GM12878 (cell line): ENCODE results near the gene SLIT1. TPM values are rescaled to one million over a fixed set of nuclear protein-coding genes. Genes with fewer than 3 reads are reported as not detected.

ENCODE experiments used
- ATAC-seq: fragments of 200-7000 bp; cut with Tn5 transposase; 3 replicates; pipeline ENCODE4 v1.9.1; 2020; ENCODE audit warnings: mild to moderate bottlenecking, moderate library complexity
- BruUV-seq: library from RNA; stranded (reverse); fragments of 400-500 nt; replicated peaks from 2 replicates; lab custom pipeline; 2021; lab: Mats Ljungman, UMichigan
- CTCF ChIA-PET: fragments of 300-600 bp; sonication (Branson Sonifier 250); formaldehyde crosslinking; extraction: SDS; loops from one replicate; lab custom pipeline; 2021; ENCODE audit warnings: inconsistent platforms; lab: Yijun Ruan, JAX
- POLR2A ChIA-PET: fragments of 350-600 bp; formaldehyde crosslinking; extraction: SDS; loops from one replicate; lab custom pipeline; 2021; ENCODE audit warnings: inconsistent platforms; lab: Charles Lee
- RAD21 ChIA-PET: fragments of 300-600 bp; sonication (Branson Sonifier 250); formaldehyde crosslinking; loops from one replicate; lab custom pipeline; 2023; ENCODE audit warnings: antibody characterized with exemption; ENCODE audit not compliant: unreplicated experiment; lab: Charles Lee
- SMC1A ChIA-PET: fragments of 300-600 bp; sonication (Branson Sonifier 250); formaldehyde crosslinking; loops from one replicate; lab custom pipeline; 2023; ENCODE audit not compliant: unreplicated experiment, uncharacterized antibody; lab: Charles Lee
- DNase-seq: peaks from one replicate; pipeline ENCODE4 v3.0.0-alpha.2; 2011; ENCODE audit warnings: low read depth, low spot score
- FAIRE-seq: peaks from 3 replicates; lab custom pipeline; 2011; peaks lifted over from hg19 to GRCh38; lab: Jason Lieb, UNC
- H2AFZ ChIP-seq: 2 replicates; pipeline ENCODE4 v1.6.0; 2011; ENCODE audit warnings: low read depth, low read length, control low read depth; ENCODE audit not compliant: control insufficient read depth
- H3K27ac ChIP-seq: 2 replicates; pipeline ENCODE4 v1.5.1; 2011; ENCODE audit warnings: control low read depth; ENCODE audit not compliant: control insufficient read depth, insufficient read depth
- H3K27me3 ChIP-seq, 2 experiments: replicated peaks in 1 of 2; 2 replicates each; pipeline versions ENCODE4 v1.6.0 to v1.6.1; 2011; ENCODE audit warnings: low read length in 1 of 2; ENCODE audit not compliant: control insufficient read depth in 2 of 2, insufficient read depth in 2 of 2
- H3K36me3 ChIP-seq, 2 experiments: 2 replicates each; pipeline ENCODE4 v1.5.1; 2011; ENCODE audit warnings: low read length in 1 of 2; ENCODE audit not compliant: control insufficient read depth in 2 of 2, insufficient read depth in 2 of 2
- H3K4me1 ChIP-seq: 2 replicates; pipeline ENCODE4 v1.6.1; 2011; ENCODE audit warnings: mild to moderate bottlenecking, low read length, moderate library complexity, mixed read lengths; ENCODE audit not compliant: control insufficient read depth, insufficient read depth
- H3K4me2 ChIP-seq: 2 replicates; pipeline ENCODE4 v1.6.0; 2011; ENCODE audit warnings: control low read depth; ENCODE audit not compliant: control insufficient read depth, insufficient read depth
- H3K4me3 ChIP-seq: fragments of 200-600 bp; sonication (generic); 2 replicates; pipeline ENCODE4 v1.5.1; 2016
- H3K79me2 ChIP-seq: 2 replicates; pipeline ENCODE4 v1.6.0; 2011; ENCODE audit warnings: low read length; ENCODE audit not compliant: control insufficient read depth, insufficient read depth
- H3K9ac ChIP-seq: 2 replicates; pipeline ENCODE4 v1.8.0; 2011; ENCODE audit warnings: low read length, control low read depth, mixed read lengths; ENCODE audit not compliant: control insufficient read depth, insufficient read depth
- H3K9me3 ChIP-seq: replicated peaks from 3 replicates; pipeline ENCODE4 v1.5.1; 2011; ENCODE audit warnings: mild to moderate bottlenecking, low read length; ENCODE audit not compliant: control insufficient read depth, insufficient read depth
- H4K20me1 ChIP-seq: 2 replicates; pipeline ENCODE4 v1.6.0; 2011; ENCODE audit not compliant: control insufficient read depth, insufficient read depth
- FOS ChIP-seq: IDR thresholded peaks from 3 replicates; pipeline ENCODE4 v1.6.1; 2011; ENCODE audit warnings: borderline replicate concordance; ENCODE audit not compliant: insufficient read length; ENCODE audit errors: extremely low read depth
- MEF2B ChIP-seq: fragments of 450-650 bp; IDR thresholded peaks from 2 replicates; pipeline ENCODE4 v1.6.1; 2018; ENCODE audit warnings: mild to moderate bottlenecking, moderate library complexity; ENCODE audit not compliant: partially characterized antibody, poor library complexity, severe bottlenecking
- MXI1 ChIP-seq: fragments of 150-350 bp; IDR thresholded peaks from 2 replicates; pipeline ENCODE4 v1.6.1; 2011; ENCODE audit warnings: low read depth, mild to moderate bottlenecking, inconsistent platforms, low read length, improper control_type of control experiment
- RAD21 ChIP-seq: IDR thresholded peaks from 2 replicates; pipeline ENCODE4 v1.6.1; 2011; ENCODE audit warnings: mild to moderate bottlenecking, low read depth, low read length, moderate library complexity; ENCODE audit not compliant: insufficient read depth
- RBBP5 ChIP-seq: fragments of 200-600 bp; sonication (generic); conservative IDR thresholded peaks from 2 replicates; pipeline ENCODE4 v1.6.1; 2016
- RUNX3 ChIP-seq: IDR thresholded peaks from 2 replicates; pipeline ENCODE4 v1.6.1; 2012; ENCODE audit warnings: low read length, inconsistent platforms
- SIX5 ChIP-seq: IDR thresholded peaks from 2 replicates; pipeline ENCODE4 v1.6.1; 2011; ENCODE audit warnings: mild to moderate bottlenecking, low read depth, low read length, moderate library complexity; ENCODE audit not compliant: severe bottlenecking
- TARDBP ChIP-seq: IDR thresholded peaks from 2 replicates; pipeline ENCODE4 v1.6.1; 2016; ENCODE audit warnings: borderline replicate concordance
- YY1 ChIP-seq: IDR thresholded peaks from 2 replicates; pipeline ENCODE4 v1.6.1; 2011; ENCODE audit warnings: low read depth, mild to moderate bottlenecking, low read length
- ZBTB40 ChIP-seq: fragments of 450-650 bp; IDR thresholded peaks from 2 replicates; pipeline ENCODE4 v1.6.1; 2016; ENCODE audit warnings: mild to moderate bottlenecking, moderate library complexity, borderline replicate concordance
- WGBS: methylation state at CpG from one replicate; pipeline ENCODE4 v1.1.6; 2016; ENCODE audit warnings: low lambda C conversion rate; ENCODE audit not compliant: insufficient replicate concordance, insufficient coverage; ENCODE audit errors: missing lambda C conversion rate; 5-methylcytosine and 5-hydroxymethylcytosine counted together
- in situ Hi-C: fragments of 300-500 bp; cut with MboI; formaldehyde crosslinking; loops from 9 replicates; pipeline ENCODE4 v1.14.3; 2018; ENCODE audit warnings: mixed read lengths
- intact Hi-C: fragments of 100-400 bp; cut with micrococcal nuclease; formaldehyde crosslinking; loops from one replicate; pipeline ENCODE4 v1.14.2; 2022; ENCODE audit not compliant: unreplicated experiment
- polyA plus RNA-seq, 11 experiments: library from polyadenylated mRNA; depleted of rRNA in 4 of 11; unstranded in 6 of 11; stranded (reverse) in 5 of 11; fragments of >200 nt; fragmentation: Nextera tagmentation in 4 of 11; fragmentation: Illumina TruSeq in 1 of 11; extraction: Ambion mirVana in 4 of 11; extraction: Trizol in 1 of 11; gene quantifications; 1 replicate in 1 of 11; 2 replicates in 10 of 11; pipeline versions ENCODE4 v1.2.1 to v1.2.3, GENCODE V29; 2011 to 2016; ENCODE audit warnings: inconsistent platforms in 2 of 11, missing spikeins in 2 of 11, low read depth in 1 of 11
- total RNA-seq, 4 experiments: library from RNA; depleted of rRNA in 3 of 4; stranded (reverse); fragments of >200 nt in 3 of 4; fragmentation: Illumina TruSeq in 1 of 4; extraction: Trizol in 1 of 4; gene quantifications; 2 replicates each; pipeline versions ENCODE4 v1.2.1 to v1.2.3, GENCODE V29; 2013 to 2021

The SLIT1 gene
- total and polyA plus RNA-seq, 10 of the 15 experiments (the other 5 are each of a cell fraction or from before 2014, with no cell fraction given) = 0.04 to 0.19 (median 0.06) TPM; not detected in 4

GRCh38 chr10:97031459-97031858 lies 154.3 kb downstream of the SLIT1 start:
- 62% methylated on average over 11 of the region's 11 CpGs for WGBS
- POLR2A ChIA-PET = no interaction called here
- BruUV-seq = no TSS peak
- RAD21 ChIA-PET = interaction anchor here (1.8 kb wide), 1 partner anchor 8 kb away, joined by 7 read pairs; no protein-coding TSS in a partner anchor
- H3K27ac ChIP-seq = no peak overlapping the region
- H3K9ac ChIP-seq = no peak overlapping the region
- SMC1A ChIA-PET = interaction anchor here (1.5 kb wide), 1 partner anchor 7 kb away, joined by 5 read pairs; no protein-coding TSS in a partner anchor
- H3K27me3 ChIP-seq = peaks cover 0 to 3% of the 10 kb centered on the region in 2 experiments; a peak in 3 of 4 replicates
- no peaks in the 10 kb centered on the region for H3K79me2 ChIP-seq
- FAIRE-seq (no peak), ATAC-seq (no peak), DNase-seq (no peak)
- H2AFZ ChIP-seq = no peak overlapping the region
- no peak overlapping the region for H3K4me3 ChIP-seq
- in situ Hi-C loops (no loop called here), intact Hi-C loops (no loop called here)
- H3K4me2 ChIP-seq = no peak overlapping the region
- H4K20me1 ChIP-seq = no peaks in the 10 kb centered on the region
- CTCF ChIA-PET = no interaction called here
- no peaks in the 10 kb centered on the region for H3K4me1 ChIP-seq
- no peaks in the 10 kb centered on the region for H3K36me3 ChIP-seq
- no peaks in the 10 kb centered on the region for H3K9me3 ChIP-seq
- no peak for TF ChIP-seq ZBTB40
- no peak for TF ChIP-seq RUNX3
- no peak for TF ChIP-seq YY1
- no peak for TF ChIP-seq RBBP5
- TF ChIP-seq TARDBP = no peak
- TF ChIP-seq SIX5 = no peak
- no peak for TF ChIP-seq MXI1
- no peak for TF ChIP-seq FOS
- no peak for TF ChIP-seq MEF2B
- TF ChIP-seq RAD21 = no peak
